DMS 273 treated with DMSO at 0.1 percent for 48 hours (cell line): ENCODE measurements around the gene CIDEA.

ENCODE experiments used
- DNase-seq: peaks from one replicate; lab custom pipeline; 2025; lab: John Stamatoyannopoulos, UW

Gene CIDEA

DNA sequence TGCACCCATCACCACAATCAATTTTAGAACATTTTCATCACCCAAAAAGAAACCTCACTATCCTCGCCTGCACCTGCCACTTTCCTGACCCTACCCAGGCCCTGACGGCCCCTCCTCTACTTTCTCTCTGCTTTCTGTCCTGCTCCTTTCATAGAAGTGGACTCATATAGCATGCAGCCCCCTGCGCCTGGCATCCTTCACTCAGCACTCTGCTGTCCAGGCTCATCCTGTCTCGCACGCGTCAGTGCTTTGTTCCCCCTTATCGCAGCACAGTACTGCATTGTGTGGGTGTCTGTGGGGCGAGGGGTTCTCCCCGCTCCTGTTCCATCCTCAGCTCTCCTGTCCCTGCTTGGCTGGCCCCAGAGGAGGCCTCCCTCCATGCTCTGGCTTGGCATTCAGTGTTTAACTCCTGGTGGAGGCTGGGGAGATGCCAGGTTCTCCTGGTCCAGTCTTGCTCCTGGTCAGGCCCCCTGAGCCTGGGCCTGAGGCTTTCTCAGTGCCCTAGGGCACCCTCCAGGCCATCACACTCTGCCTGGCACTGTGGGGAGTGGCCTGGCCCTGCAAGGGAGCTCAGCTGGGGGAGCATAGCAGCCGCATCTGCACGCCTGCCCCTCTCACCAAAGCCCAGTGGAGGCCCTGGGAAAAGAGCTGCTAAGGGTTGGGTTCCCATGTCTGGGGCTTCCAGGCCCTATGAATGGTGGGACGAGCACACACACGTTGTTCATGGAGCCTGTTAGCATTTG lies 47.3 kb downstream of the CIDEA start:
- DNase-seq, result no peak

DNA sequence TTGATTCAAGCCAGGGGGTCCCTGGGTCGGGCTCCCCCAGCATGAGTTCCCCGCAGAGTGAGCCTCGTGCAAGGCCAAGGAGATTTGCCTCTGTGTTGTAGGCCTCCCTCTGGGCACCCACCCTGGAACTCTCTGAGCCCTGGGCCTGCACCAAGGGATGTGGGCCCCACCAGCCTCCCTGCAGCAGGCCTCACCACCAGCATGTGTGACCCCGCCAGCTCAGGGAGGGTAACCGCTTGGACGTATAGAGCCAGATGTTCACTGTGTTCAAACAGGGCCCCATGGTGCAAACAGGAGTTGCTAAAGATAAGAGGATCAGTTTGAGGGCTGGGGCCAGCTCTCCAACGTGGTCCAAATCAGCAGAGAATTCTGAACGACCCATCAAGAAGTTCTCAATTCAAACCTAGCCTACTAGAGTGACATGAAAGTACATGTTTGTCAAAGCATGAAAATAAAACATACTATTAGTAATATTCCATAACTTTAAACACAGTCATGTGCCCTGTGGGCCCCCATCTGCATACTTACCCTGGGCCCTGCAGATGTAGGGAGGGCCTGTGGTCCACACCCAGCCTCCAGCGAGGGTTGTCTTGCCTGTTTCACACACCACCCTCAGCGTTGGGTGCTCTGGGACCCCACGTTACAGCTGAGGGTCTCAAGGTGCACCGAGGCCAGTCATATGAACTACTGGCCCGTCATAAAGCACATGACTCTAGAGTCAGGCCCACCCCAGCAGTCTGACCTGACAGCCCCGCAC lies 48.4 kb downstream of the CIDEA start:
- no peak for DNase-seq

DNA sequence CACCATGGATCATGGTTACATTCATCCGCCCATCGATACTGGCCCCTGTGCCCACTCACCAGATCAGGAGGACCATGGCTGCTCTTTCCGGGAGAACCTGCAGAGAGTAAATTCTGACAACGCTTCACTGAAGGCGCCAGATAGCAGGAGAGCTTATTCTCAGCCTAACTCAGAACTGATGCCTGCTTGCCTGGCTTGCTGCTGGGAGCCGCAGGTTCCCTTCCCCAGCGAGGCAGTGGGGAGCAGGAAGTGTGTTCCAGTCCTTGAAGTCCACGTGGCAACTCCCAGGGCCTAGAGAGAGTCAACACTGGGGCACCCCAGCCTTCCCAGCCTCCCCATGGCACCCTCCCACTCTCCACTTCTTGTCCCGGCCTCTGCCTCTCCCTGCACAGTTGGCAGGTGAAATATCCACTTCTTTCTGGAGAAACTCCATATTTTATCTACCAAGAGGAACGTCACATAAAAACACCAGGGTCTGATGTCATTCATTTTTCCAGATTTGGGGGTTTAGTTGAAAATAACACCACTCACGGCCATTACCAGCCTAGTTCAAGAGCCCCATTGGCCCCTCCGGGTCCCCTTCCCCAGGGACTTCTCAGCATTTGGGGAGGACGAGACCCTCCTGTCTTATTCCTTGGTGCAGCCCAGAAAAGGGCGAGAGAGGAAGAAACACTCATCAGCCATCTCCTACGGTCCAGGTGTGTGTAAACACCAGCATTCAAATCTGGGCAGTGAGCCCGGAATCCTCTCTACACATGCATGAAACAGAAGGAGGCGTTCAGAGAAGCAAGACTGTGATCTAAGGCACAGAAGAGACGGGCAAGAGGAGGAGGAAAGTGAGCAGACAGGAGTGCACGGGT lies 50.4 kb downstream of the CIDEA start:
- DNase-seq, result no peak

DNA sequence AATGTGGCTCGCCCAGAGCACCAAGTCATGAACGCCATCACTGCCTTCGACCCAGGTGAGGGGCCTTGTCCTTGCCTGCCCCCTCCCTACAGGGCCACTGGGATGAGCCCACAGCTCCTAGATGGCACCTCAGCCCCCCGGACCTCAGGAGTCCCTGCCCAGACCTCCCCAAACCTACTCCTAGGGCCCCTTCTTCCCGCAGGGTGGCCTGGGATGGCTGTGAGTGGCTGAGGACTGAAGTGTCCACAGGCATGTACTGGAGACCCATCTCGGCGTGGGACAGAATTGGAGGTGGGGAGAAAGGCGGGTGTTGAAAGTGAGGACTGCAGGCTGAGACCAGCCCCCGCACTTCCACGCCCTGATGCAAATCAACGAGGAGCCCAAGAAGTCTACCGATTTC lies 51.0 kb downstream of the CIDEA start:
- DNase-seq, result no peak

DNA sequence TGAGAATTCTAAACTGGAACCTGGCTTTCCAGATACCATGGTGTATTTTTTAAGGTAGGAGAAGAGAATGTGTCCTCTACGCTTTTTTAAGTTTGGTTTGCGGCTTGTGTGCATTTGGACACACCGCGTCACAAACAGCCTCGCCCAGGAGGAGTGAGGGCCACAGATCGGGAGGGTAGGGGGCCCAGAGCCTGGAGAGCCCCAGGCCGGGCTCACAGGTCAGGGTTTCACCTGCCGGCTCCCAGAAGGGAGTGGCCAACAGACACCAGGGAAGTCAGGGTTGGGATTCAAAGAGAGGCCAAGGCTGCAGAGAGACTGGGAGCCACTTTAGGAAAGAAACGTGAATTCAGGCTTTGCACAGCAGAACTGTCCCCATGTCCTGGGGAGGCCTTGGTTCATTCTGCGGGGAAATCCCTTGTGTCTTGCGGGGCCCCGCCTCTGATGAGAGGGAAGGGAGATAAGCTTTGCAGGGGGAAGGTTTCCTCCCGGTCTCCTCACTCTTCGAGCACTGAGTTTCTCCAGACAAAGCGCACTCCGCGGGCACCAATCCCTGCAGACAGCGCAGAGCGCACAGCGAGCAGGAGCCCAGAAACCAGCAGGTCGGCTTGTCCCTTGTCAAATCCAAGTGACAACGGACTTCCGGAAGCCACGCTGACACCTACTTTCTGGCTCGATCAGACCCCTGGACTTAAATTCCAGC lies 51.9 kb downstream of the CIDEA start:
- DNase-seq, result no peak

DNA sequence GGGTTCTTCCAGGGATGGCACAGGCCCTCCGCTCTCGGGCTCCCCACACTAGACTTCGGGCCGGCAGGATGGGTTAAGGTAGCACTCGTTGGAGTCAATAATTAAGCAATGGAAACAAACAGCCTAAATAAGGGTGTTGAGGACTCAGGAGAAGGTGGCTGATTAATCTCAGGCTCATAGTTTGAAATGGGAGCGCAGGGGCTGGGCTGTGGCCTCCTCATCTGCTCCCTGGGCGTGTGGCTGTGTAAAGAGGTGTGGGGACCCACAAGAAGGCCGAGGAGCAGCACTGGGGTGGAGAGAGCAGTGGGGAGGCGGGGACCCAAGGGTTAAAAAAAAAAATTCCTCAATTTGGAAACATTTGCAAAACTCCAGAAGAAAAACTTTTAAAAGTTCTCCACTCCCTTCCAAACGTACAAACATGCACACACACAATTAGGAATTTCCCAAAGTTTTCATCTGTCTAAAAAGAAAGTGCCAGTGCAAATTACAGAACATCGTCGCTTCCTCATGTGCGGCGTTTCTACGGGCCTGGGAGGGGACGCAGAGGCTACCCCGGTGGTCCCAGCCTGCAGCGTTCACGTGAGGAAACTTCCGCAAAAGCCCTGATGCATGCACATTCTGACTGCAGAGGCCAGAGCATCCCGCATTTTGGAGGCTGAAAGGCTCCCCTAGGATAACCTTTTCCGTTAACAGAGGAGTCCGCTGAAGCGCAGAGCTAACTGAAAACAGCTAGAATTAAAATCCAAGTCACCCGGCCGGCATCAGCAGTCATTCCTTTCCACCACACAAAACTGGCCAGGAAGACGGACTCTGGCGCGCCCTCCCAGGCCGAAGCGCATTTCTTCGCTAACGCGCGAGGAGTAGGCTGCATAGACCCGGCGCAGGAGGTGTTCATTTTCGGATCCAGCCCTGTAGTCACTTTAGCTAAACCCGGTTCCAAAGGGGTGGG lies 52.9 kb downstream of the CIDEA start:
- no peak for DNase-seq

DNA sequence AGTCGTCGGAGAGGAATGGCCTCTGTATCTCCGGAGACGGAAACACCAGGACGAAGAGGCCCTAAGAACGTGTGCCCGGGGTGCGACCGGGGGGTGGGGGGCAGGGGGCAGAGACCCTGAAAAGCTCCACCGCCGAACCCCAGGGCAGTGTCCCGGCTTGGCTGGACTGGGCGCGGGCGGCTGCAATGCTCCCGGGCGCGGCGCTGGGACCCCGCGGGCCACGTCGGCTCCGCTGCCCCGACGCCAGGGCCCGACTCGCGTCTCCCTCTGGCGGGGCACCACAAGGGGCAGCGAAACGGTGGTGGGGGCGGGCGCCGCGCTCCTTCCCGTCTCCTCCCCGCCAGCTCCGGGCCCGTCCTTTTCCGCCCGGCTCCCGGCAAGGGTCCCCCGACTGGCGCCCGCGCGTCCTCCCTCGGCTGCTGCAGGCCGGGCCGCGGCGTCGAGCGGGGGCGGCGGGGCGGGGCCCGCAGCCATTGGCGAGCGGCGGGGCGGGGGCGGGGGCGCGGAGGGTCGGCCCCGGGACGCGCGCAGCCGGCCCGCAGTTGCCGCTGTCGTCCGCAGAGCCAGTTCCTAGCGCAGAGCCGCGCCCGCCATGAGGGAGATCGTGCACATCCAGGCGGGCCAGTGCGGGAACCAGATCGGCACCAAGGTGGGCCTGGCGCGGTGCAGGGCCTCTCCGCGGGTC lies 53.7 kb downstream of the CIDEA start, which contains the start of gene TUBB6:
TSS of gene TUBB6 (plus strand) at position 541 of the 685 bp plus-strand sequence. CDS start at position 593, 52 bp downstream.
- DNase-seq, result no peak

DNA sequence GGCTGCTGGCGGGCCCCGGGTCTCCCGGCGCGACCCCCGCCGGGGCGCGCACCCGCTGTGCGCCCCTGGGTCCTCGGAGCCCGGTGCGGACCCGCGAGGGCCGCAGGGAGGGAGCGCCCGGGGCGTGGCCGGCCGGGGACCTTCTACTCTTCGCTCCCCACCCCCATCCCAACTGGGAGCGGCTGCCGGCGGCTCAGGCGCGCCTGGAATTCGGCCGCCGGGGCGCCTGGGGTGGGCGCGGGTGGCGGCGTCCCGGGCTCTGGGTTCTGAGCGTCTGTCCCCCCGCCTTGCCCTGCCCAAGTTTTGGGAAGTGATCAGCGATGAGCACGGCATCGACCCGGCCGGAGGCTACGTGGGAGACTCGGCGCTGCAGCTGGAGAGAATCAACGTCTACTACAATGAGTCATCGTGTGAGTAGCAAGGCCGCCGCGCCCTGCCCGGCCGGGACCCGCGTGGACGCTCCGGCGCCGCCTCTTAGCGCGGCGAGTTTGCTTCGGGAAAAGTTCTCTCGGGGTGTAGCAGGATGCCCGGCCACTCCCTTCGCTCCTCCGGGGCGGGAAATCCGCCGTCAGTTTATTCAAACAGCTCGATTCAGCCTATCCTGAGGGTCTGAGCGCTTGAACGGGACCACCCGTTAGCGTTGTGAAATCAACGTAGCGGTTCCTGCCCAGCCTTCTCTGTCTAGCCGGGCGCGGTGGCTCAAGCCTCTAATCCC lies 54.4 kb downstream of the CIDEA start:
- no peak for DNase-seq

DNA sequence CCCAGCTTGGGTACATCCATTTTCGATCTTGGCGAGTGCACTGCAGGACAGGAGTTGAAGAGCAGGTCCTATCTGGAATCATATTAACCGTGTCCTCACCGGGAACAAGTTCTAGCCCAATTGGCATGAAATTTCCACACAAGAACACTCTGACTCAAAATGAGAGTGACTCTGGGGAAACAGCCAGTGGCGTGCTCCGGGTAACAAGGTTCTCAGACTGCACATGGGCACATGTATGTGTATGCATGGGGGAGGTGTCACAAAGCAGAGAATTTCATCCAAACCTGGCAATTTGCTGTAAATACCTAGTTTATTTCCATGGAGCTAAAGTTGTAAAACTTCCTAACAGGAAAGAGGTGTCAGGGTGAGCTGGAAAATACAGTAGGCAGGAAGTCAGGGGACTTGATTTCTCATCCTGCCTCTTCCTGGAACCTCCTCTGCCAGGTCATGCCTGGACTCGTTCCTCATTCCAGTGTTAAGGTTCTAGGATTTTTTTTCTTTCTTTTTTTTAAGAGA lies 55.6 kb downstream of the CIDEA start:
- DNase-seq, result no peak

DNA sequence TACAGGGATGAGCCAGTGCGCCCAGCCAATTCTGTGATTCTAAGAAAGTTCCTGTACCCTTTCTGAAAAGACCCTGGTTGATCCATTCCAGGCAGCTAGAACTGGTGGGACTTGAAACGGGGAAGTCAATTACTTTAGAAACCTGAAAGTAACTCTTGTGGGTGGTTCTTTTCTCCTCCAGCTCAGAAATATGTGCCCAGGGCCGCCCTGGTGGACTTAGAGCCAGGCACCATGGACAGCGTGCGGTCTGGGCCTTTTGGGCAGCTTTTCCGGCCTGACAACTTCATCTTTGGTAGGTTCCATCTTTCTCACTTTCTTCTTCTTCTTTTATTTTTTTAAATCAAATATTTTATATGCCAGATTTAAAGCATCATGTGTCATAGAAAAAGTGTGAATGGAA lies 56.6 kb downstream of the CIDEA start:
- DNase-seq, result no peak

DNA sequence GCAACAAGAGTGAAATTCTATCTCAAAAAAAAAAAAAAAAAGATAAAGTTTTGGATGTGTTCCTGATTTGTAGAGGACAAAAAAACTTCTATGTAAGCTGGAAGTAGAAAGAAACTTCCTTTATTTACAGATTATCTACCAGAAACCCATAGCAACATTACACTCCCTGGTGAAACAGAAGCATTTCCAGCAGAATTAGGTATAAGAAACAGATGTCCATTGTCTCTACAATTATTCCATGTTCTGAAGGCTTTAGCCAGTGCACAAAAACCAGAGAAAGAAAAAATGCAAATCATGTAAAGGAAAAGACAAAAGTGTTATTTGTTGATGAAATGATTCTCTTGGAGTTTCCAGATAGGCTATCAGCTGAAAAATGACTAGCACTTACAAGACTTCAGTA lies 58.8 kb downstream of the CIDEA start:
- DNase-seq, result no peak

DNA sequence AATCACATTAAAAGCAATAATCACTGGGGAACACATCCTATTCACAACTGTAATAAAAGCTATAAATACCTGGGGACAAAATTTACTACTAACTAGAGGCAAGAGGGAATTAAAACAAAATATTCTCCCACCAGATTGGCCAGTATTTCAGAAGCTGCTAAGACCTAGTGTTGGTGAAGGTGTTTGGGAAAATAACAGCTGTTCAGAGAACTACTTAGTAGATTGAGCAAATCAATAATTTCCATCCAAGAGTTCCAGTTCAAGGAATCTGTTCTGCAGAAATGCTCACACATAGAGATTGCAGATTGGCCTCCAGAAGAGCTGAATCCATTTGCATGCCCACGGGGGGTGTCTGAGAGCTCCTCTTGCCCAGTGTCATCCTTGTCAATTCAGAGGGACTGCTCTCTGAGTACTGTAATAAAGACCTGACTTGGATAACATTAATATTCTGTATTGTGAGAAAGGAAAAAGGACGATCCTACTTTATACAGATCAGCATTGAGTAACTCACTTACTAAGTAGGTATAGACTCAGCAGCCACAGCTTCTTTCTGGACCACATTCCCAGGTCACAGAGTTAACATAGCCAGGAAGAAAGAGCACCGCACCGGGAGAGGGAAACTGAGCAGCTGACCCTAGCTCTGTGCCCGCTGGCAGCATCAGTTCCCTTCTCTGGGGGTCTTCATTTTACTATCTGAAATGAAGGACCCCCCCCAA lies 59.5 kb downstream of the CIDEA start:
- no peak for DNase-seq

DNA sequence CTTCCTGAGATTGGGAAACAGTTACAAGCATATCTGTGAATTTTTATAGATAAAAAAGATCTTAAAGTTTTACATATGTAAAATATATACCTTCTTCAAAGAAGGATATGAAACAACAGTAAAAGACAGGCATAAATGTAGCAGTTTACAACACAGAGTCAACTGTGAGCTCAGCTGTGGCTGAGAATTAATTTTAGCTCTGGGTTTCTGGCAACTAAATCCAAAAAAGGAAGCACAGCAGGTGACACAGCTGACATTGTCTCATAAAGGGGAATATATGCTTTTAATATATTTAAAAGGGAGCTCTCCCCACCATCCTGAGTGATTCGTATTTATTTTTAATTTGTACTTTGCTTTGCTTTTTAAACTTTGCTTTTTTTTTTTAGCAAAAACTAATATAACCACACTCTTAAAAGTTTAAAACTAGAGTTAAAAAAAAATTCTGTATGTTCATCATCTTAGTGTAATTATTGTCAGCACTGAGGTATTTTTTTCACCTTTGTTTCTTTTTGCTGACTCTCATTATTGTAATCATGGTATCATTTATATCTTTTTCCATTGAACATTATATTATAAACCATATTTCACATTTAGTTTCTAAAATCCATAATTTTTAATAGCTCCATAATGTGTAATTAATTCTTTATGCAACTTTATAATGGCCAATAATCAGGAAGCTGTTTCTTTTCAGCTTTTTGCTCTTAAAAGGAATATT lies 60.6 kb downstream of the CIDEA start:
- no peak for DNase-seq

DNA sequence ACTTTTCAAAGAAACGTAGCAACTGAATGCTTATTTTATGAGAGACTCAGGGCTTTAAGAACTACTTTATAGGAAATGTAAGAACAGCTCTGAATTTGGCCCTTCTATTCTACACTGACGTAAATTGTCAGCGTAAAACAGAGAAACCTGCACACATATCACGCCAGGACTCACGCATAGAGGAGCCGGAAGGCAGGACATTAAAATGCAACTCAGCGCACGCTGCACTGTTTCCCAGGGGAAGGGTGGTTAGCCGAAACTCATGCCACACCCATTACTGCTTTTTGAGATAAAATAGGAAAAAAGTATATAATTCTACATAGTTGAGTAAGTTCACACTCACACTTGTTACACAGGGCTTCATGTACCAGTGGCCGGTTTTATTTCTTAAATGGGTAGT lies 61.3 kb downstream of the CIDEA start:
- no peak for DNase-seq

DNA sequence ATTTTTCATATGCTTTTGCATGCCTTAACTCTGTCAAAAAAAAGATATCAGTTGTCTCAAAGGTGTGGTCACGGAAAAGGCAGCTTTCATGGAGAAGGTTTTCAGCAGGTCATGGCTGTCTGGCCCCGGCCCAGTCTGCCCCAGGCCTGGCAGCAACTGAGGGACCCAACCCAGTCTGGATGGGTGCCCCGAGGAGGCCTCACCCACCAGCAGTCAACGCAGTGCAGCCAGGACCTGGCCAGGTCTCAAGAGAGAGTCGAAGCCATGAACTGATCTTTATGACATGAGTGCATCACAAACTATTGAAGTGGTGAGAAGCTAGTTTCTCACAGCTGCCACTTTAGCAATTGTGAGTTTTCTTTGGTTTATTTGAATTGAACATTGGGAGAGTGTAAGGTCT lies 61.8 kb downstream of the CIDEA start:
- no peak for DNase-seq

DNA sequence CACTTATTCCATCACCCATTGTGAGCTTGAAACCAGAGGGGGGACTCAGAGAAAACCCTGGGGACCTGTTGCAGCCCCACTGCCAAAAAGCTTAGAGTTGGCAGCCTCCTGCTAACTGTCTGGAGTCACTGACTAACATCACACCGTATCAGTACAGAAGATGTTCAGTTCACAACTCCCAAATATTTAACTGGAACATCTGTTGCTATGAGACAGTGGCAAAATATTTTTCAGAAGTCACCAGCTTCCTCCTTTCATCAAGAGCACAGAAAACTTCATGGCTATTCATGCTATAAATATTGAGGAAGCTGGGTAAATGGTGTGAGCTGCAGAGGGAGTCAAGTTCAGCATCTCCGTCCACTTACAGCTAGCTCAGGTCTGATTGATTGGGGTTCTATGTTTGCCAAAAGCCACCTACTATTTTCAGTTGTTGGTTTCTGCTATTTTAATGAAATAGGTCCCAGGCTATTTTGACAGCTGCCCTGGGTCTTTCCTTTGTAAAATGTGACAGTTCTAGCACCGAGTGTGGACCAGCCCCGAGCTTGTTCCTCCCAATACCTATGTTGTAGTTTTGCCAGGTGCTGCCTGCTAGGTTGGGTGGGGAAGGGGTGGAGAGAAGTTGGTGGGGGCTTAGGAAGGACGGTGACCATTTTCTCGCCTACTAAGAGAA lies 63.6 kb downstream of the CIDEA start:
- DNase-seq, result no peak

DNA sequence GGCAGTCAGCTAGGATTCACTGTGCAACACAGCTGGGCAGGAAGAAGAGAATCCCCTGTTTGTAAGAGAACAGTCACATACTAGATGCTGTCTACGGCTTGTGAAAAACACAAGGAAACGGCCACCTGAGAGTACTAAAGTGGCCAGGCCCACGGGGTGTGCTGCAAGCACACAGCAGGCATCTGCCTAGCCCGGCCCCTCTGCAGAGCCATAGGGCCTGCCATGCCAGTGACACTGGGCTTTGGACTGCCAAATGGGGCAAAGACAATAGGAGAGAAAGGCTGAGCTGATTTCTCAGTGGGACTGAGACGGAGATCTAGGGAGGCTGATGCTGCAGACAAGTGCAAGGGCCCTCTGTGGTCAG lies 64.2 kb downstream of the CIDEA start:
- no peak for DNase-seq

DNA sequence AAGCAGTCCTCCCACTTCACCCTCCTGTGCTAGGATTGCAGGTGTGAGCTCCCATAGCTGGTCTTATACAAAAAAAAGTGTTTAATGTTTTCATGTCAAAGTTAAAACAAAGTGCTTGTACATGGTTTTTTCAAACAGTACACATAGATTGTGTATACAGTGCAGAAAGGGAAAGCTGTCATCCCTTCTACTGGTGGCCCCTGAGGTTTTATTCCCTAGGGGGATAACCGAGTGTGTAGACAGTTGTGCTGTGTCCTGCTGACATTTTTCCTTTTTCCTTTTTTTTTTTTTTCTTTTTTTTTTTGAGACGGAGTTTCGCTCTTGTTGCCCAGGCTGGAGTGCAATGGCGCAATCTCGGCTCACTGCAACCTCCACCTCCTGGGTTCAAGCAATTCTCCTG lies 64.7 kb downstream of the CIDEA start:
- DNase-seq, result no peak
